NCI-H1048 (cell line): ENCODE results near the gene ZNHIT6.
A peak's percentile ranks its signal among the peaks of the same experiment; 100 is the strongest.
"Not testable (repeated sequence)": the region's sequence is repeated elsewhere in the genome, so short reads cannot be mapped to it uniquely, and the experiment has no call there.

Experiments used
- DNase-seq: peaks from one replicate; lab custom pipeline; 2025; lab: John Stamatoyannopoulos, UW

Gene ZNHIT6

GRCh38 chr1:85707990-85708828, at the start of gene ZNHIT6:
ZNHIT6 (minus strand) TSS chr1:85708433; CDS start chr1:85708284, 149 bp downstream.
- DNase-seq, result peak; percentile 84

- DNase-seq, result no peak
Observed at GRCh38 chr1:85756864-85757263, 48.6 kb upstream of the ZNHIT6 start.

DNA sequence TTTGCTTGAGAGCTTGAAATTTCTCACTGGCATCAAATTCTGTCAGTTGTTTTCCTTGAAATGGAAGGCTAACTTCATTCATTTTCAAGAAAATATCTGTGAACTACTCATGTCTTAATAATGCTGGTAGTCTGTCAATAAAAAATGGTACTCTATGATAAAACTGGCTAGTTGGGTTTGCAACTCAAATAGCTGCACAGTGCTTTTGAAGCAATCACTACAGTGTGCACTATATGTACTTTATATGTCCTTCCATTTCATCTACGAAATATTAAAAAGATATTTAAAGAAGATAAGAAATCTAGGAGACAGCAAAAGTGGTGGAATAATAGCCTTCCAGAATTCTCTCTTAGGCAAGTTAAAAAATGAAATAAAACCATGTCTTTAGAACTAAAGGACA, 39.9 kb upstream of the ZNHIT6 start:
- DNase-seq, result no peak

DNA sequence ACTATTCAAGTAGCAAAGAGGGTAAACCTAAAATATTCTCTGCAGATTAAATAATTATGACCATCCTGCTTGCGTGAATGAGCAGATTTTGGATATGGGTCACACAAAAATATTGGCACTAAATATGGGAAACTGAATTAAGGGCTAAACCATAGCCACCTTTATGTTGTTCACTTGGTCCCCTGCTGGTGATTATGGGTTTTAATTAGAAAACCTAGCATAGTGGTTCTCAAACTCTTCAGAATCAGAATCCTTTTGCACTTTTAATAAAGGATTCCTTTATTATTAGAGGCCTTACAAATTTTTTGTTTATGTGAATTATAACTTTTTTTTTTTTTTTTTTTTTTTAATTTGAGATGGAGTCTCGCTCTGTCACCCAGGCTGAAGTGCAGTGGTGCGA, 38.5 kb upstream of the ZNHIT6 start:
- DNase-seq, result no peak

DNA sequence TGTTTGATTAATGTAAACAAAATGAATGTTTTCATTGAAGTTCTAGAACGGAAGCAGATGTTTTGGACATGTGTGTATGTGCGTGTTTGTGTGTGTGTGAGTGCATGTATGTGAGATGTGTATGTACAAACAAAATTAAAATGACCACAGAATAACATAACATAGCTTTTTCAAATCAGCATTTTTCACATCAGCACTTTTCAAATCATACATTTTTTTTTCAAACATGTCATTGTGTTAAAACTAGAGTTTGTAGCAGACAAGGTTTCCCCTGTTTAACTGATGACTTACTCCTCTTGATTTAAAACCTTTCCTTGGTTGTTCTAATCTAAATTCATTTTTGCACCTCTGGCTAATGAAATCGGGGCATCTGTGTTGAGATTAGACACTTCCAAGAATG, 35.6 kb upstream of the ZNHIT6 start:
- no peak for DNase-seq

GRCh38 chr1:85734931-85735330, 26.7 kb upstream of the ZNHIT6 start:
- no peak for DNase-seq

- no peak for DNase-seq
Observed at GRCh38 chr1:85718678-85719340, 10.6 kb upstream of the ZNHIT6 start.

- DNase-seq, result not testable (repeated sequence)
Observed at GRCh38 chr1:85714418-85715114, 6.3 kb upstream of the ZNHIT6 start.

- DNase-seq, result no peak
Observed at GRCh38 chr1:85708829-85709227, 595 bp upstream of the ZNHIT6 start.

GRCh38 chr1:85707267-85707989, 805 bp downstream of the ZNHIT6 start:
- no peak for DNase-seq

GRCh38 chr1:85705940-85706339, 2.3 kb downstream of the ZNHIT6 start:
- no peak for DNase-seq

GRCh38 chr1:85700422-85700821, 7.8 kb downstream of the ZNHIT6 start:
- no peak for DNase-seq

GRCh38 chr1:85697895-85698294, 10.3 kb downstream of the ZNHIT6 start:
- no peak for DNase-seq

- DNase-seq, result no peak
Observed at GRCh38 chr1:85692730-85693314, 15.4 kb downstream of the ZNHIT6 start.

- no peak for DNase-seq
Observed at GRCh38 chr1:85689775-85690404, 18.3 kb downstream of the ZNHIT6 start.

- DNase-seq, result no peak
Observed at GRCh38 chr1:85683292-85684025, 24.8 kb downstream of the ZNHIT6 start.

DNA sequence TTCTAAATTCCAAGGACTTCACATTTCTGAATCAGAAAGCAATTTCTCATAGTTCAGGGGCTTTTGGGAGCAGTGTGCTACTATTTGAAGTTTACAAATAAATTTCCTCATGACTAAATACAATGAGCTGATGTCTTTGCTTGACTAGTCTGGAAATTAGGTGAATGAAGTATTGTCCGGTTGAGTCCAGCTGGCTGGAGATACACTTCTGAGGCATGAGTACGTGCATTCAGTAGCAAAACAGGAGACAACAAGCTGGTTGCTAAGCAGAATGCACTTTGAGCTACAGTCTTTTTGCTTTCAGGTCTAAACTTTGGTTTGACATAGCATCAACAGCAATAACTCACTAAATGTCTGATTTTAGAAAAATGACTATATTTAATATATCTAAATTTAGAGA, 27.1 kb downstream of the ZNHIT6 start:
- no peak for DNase-seq

DNA sequence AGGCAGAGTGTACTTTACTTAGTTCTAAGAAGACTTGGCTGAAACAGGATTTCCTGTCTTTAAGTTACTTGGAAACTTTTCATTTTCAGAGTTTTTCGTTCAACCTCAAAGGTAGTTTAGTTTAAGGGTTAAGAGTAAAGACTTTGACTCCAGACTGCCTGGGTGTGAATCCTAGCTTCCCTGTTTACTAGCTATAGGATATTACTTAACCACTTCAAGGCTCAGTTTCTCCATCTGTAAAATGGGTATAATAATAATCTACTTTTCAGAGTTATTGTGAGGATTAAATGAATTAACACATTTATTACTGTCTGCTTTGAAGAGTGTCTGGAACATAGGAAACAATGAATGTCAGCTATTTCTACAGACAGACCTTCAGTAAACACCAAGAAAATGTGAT, 30.0 kb downstream of the ZNHIT6 start:
- no peak for DNase-seq

- DNase-seq, result no peak
Observed at GRCh38 chr1:85677656-85678055, 30.6 kb downstream of the ZNHIT6 start.

- no peak for DNase-seq
Observed at GRCh38 chr1:85672031-85672660, 36.1 kb downstream of the ZNHIT6 start.
